GM12892 (cell line): Measurements from ENCODE around the gene ZBTB20.

Experiments
- DNase-seq: peaks from one replicate; pipeline ENCODE4 v3.0.0; 2011; ENCODE audit not compliant: insufficient read length
- FAIRE-seq: peaks from 2 replicates; lab custom pipeline; 2011; peaks lifted over from hg19 to GRCh38; lab: Jason Lieb, UNC
- POLR2A ChIP-seq: IDR thresholded peaks from 2 replicates; pipeline ENCODE4 v1.6.1; 2011; ENCODE audit warnings: low read depth, low read length, control low read depth
- POLR2AphosphoS5 ChIP-seq: IDR thresholded peaks from 2 replicates; pipeline ENCODE4 v1.6.1; 2011; ENCODE audit warnings: low read depth, low read length, control low read depth
- TAF1 ChIP-seq: IDR thresholded peaks from 2 replicates; pipeline ENCODE4 v1.6.1; 2011; ENCODE audit warnings: low read depth, mild to moderate bottlenecking, control low read depth, low read length, borderline replicate concordance

The ZBTB20 gene

DNA sequence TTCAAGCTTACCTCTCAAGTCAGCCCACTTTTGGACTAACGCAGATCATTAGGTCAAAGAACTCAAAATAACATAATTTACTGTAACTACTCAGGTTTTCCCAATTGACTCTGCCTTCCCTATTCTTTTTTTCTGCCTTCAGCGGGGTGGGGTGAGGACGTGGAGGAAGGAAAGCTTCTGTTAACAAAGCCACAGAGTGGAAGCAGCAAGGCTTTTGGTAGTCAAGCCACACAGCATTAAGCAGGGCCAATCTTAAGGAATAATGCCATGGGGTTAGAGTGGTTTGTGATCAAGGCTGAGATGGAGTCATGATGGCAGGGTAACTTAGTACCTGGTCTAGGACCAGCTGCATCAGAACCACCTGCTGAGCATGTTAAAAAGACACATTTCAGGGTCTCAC is 575.7 kb downstream of the ZBTB20 start:
- no peak for TF ChIP-seq POLR2AphosphoS5
- no peak for TF ChIP-seq TAF1
- TF ChIP-seq POLR2A, result no peak
- no peak for DNase-seq
- FAIRE-seq, result no peak

- DNase-seq (no peak), FAIRE-seq (no peak)
- TF ChIP-seq POLR2A, result no peak
- TF ChIP-seq POLR2AphosphoS5, result no peak
- TF ChIP-seq TAF1, result no peak
These were observed 577.9 kb downstream of the ZBTB20 start for GRCh38 chr3:114569186-114569585.

- no peak for DNase-seq
- TF ChIP-seq POLR2AphosphoS5, result no peak
- TF ChIP-seq TAF1, result no peak
- TF ChIP-seq POLR2A, result no peak
- no peak for FAIRE-seq
These were observed 579.3 kb downstream of the ZBTB20 start for GRCh38 chr3:114567771-114568170.

GRCh38 chr3:114566767-114567166 is 580.3 kb downstream of the ZBTB20 start:
- FAIRE-seq, result peak; percentile 21
- DNase-seq, result no peak
- TF ChIP-seq POLR2AphosphoS5, result no peak
- no peak for TF ChIP-seq POLR2A
- no peak for TF ChIP-seq TAF1

GRCh38 chr3:114566162-114566755 is 580.8 kb downstream of the ZBTB20 start:
- FAIRE-seq (peak; percentile 70), DNase-seq (no peak)

GRCh38 chr3:114565216-114565615 is 581.9 kb downstream of the ZBTB20 start:
- DNase-seq, result no peak
- FAIRE-seq, result no peak

More at GRCh38 chr3:114566162-114566755, 580.8 kb downstream of the ZBTB20 start:
- TF ChIP-seq POLR2AphosphoS5, result no peak
- no peak for TF ChIP-seq POLR2A
- TF ChIP-seq TAF1, result no peak

GRCh38 chr3:114563720-114564119 is 583.4 kb downstream of the ZBTB20 start:
- TF ChIP-seq TAF1, result no peak
- no peak for TF ChIP-seq POLR2AphosphoS5
- no peak for DNase-seq
- FAIRE-seq, result no peak

More at GRCh38 chr3:114565216-114565615, 581.9 kb downstream of the ZBTB20 start:
- TF ChIP-seq TAF1, result no peak
- TF ChIP-seq POLR2AphosphoS5, result no peak
- no peak for TF ChIP-seq POLR2A

GRCh38 chr3:114562557-114562956 is 584.5 kb downstream of the ZBTB20 start:
- no peak for FAIRE-seq
- no peak for DNase-seq
- TF ChIP-seq POLR2A (no peak), TAF1 (no peak)

GRCh38 chr3:114558271-114558670 is 588.8 kb downstream of the ZBTB20 start:
- DNase-seq, result no peak
- TF ChIP-seq POLR2A (no peak), TAF1 (no peak), POLR2AphosphoS5 (no peak)
- FAIRE-seq, result no peak

GRCh38 chr3:114557791-114558190 is 589.3 kb downstream of the ZBTB20 start:
- TF ChIP-seq POLR2AphosphoS5, result no peak
- no peak for TF ChIP-seq TAF1
- TF ChIP-seq POLR2A, result no peak
- FAIRE-seq, result no peak

DNA sequence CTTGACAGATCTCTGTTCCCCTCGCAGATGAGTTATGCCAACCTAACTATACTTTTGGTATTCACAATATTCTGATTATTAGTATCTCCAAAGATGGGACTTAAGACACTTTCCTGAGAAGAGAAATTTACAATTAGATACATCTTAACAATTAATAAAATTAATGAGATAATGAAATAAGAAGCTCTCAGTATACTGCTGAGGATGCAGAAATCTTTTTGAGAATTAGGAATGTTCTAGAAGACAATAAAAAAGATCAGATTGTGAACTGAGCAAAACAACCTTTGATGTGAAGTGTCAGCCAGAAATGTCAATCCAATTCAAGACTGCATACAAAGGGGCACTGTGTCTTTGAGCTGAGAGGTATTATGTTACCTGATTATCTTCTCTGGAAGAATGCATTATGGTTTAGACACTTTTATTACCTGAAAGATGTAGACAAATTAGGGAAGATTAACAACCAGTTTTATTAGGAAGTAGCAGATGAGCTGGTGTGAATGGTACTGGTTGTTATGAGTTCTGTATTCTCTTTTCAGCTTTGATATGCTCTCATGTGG is 590.4 kb downstream of the ZBTB20 start:
- FAIRE-seq (no peak), DNase-seq (no peak)
- TF ChIP-seq POLR2AphosphoS5, result no peak
- TF ChIP-seq TAF1, result no peak
- TF ChIP-seq POLR2A, result no peak

More at GRCh38 chr3:114557791-114558190, 589.3 kb downstream of the ZBTB20 start:
- no peak for DNase-seq

- TF ChIP-seq TAF1 (no peak), POLR2AphosphoS5 (no peak), POLR2A (no peak)
- FAIRE-seq (no peak), DNase-seq (no peak)
These were observed 592.4 kb downstream of the ZBTB20 start for GRCh38 chr3:114554731-114555130.
